Stimulated activated CD8-positive, alpha-beta memory T cell treated with anti-CD3 and anti-CD28 coated beads, Interleukin-12 subunit alpha, Interleukin-12 subunit beta, amount 100 ng/mL, for 4 hours (primary cell): ENCODE measurements around the gene CLVS2.

Experiments used
- DNase-seq: peaks from one replicate; pipeline ENCODE4 v3.0.0-alpha.2; 2020; ENCODE audit warnings: low read depth

CLVS2 gene

DNA sequence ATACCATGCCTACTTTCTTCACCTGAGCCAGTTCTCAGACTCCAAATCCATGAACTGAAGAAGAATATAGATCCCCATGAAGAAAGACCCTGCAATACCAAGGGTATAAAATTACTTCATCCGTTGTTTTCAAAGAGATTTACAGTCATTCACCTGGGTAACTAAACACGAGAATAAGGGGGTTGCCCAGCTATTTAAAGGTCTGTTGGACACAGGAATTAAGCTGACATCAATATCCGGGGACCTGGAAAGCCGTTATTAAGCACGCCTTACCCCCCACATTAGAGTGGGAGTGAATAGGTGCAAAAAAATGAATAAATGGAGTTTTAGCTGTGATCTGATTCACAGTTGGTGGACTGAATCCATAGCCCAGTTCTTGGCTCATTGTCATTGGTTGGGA, 28.9 kb downstream of the CLVS2 start:
- DNase-seq = no peak

- DNase-seq = no peak
Measured at GRCh38 chr6:123027408-123027807, 31.4 kb downstream of the CLVS2 start.

GRCh38 chr6:123028263-123028662, 32.2 kb downstream of the CLVS2 start:
- no peak for DNase-seq

DNA sequence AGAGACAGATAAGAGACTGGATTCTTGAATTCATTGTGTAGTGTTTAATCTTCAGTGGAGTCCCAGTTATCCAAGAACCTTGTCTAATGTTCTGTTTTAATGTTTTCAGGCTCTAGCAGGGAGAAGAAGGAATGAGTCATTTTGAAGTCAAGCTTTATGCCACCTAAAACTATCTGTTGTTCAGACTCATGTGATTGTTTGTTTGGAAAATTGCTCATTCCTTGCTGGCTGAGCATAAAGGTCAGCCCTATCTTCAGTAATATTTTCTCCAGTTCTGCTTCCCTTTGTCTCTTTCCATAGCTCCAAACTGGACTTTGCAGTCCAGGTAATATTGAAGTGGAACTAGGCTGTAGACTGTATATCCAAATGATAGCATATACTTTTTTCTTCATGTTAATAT, 34.2 kb downstream of the CLVS2 start:
- DNase-seq = no peak

DNA sequence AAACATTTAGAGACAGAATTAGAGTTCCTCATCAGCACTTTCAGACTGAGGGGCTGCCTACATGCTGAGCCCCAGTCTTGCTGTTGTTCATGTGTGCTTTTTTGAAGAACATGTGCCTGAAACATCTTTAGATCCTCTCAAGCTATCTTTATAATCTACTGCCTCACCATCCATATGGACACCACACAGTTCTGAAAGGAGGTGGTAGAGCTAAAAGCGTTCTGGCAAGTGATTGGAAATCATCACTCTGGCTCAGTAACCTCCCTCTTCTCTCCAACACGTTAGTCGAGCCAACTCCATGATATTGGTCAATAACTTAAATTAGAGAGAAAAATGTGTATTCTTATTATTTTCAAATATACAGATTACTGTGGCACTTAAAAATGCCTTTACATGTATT, 40.6 kb downstream of the CLVS2 start:
- no peak for DNase-seq

DNA sequence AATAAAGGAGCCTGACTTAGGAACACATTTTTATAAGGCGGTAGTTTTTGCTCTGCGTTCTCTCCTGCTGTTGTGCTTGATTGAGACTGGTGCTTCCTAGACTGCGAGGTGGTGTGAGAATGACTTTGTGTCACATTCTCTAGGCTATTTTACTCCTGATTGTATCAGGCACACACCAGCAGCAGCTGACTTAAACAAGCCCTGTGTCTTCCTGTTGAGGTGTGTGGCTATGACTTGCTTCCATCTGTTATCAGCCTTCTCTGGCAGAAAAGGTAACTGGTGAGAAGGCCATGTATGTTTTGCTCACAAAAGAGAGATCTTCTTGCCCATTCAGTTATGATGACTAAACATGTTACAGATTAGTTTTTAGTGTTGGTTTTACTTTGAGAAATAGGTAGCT, 43.4 kb downstream of the CLVS2 start:
- no peak for DNase-seq

DNA sequence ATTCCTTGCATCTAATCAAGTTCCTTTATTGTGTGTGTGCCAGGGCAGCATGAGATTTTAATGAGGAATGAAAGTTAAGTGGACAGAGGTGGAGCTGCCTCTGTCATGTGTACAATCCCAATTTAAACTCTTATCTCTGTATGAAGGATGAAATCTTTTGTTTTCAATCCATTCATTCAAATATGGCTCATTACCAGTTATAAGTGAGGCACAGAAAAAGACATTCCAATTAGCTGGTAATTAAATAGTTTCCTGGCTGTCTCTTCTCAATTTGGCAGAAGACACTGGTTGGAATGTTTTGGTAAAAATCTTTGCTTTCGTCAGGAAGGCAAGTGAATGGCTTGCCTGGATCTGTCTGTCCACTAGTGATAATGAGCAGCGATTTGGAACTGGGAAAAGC, 46.4 kb downstream of the CLVS2 start:
- no peak for DNase-seq

DNA sequence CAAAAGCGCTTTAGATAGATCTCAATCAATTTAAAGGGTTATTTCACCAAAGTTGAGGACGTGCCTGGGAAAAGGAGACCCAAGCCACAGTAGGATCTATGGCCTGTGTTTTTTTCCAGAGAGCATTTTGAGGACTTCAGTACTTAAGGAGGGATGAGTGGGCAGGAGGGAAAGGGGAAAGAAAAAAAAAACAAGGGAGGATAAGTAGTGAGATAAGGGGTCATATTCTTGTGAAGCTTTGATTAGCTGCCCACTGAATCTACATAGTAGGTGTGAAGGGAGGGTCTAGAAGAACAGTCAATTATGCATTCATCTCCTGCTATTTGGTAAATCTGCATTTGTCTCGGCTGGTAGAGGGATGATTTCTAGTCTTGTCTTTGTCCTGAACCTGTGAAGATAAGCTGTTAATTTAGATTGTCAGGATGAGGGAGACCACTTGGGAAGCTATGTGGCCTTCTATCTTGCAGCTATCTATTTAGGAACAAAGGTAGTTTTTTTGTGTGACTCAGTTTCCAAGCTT, 48.4 kb downstream of the CLVS2 start:
- no peak for DNase-seq

GRCh38 chr6:123053602-123054225, 57.7 kb downstream of the CLVS2 start:
- no peak for DNase-seq

- DNase-seq = no peak
Measured at GRCh38 chr6:123055256-123055655, 59.2 kb downstream of the CLVS2 start.

- no peak for DNase-seq
Measured at GRCh38 chr6:123062670-123063069, 66.6 kb downstream of the CLVS2 start.

DNA sequence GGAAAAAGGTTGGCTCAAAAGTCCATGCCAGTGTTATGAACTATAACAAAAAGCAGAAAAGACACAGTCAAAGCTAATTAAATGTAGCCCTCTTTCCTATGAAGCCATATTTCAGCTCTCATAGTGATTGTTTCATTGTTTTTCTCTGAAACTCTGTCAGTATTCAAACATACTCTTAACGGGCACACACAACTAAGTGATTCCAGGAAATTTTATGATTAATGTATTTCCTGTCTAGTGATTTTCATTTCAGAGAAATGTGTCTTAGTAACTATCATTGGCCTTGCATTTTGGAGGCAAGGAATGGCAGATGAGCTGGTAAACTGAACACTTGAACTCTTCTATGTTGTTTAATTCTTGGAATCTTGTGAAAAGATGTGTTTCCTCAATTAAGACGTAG, 68.0 kb downstream of the CLVS2 start:
- DNase-seq = no peak

GRCh38 chr6:123074616-123075015, 78.6 kb downstream of the CLVS2 start:
- DNase-seq = no peak

DNA sequence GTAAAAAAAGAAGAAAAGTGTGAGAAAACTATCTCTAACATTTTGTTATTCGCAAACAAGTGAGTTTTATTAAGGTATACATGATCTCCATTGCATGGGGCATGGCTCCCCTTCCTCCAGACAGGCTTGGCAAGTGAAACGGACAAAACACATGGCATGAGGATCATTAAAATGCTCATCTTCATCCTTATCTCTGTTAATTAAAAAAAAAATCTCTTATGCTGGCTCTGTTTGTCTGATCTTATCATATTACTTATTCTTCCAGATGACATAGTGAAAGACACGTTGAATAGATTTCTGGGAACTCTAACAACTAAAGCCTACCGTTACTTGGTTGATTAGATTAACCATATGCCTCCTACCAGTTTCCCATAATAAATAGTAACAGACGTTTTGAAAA, 89.4 kb downstream of the CLVS2 start:
- no peak for DNase-seq

DNA sequence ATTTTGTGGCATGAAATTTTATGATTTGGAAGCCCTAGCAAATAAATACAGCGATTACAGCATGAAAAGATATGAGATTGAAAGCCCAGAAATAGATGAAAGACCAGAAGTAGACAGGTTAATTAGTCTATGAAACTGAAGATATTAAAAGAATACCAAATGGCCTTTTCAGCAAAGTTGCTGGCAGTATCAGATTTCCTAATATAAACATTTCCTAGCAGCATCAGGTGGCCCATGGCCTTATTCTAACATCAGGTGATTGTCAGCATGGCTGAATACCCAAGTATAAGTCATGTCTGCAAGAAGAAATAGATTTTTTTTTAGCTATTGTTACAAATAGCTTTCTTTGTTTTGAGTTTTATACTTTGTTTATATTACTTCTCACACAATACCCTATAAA, 93.2 kb downstream of the CLVS2 start:
- no peak for DNase-seq

GRCh38 chr6:123091091-123091895, 95.3 kb downstream of the CLVS2 start:
- no peak for DNase-seq

- DNase-seq = no peak
Measured at GRCh38 chr6:123091896-123092271, 95.8 kb downstream of the CLVS2 start.

DNA sequence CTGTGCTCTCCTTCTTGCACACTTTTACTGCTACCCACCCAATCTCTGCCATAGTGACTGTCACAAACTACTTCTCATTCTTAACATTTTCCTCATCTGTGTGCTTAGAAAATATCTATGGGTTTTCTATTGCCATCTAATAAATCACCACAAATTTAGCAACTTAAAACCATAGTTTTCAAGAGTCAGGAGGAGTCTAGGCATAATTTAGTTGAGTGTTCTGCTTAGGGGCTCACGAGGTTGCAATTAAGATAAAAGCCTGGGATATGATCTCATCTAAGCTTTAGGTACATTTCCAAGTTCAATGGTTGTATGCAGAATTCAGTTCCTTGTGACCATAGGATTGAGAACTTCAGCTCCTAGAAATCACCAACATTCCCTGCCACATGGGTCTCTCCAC, 98.8 kb downstream of the CLVS2 start:
- no peak for DNase-seq

DNA sequence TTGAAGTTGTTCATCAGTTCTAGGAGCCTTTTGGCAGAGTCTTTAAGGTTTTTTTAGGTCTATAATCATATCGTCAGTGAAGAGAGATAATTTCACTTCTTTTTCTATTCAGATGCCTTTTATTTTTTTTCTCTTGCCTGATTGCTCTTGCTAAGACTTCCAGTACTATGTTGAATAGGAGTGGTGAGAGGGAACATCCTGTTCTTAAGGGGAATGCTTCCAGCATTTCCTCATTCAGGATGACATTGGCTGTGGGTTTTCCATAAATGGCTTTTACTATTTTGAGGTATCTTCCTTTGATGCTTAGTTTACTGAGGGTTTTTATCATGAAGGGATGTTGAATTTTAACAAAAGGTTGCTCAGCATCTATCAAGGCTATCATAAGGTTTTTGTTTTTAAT, 109.5 kb downstream of the CLVS2 start:
- DNase-seq = no peak

- no peak for DNase-seq
Measured at GRCh38 chr6:123116370-123116769, 120.3 kb downstream of the CLVS2 start.

- no peak for DNase-seq
Measured at GRCh38 chr6:123117145-123117908, 121.3 kb downstream of the CLVS2 start.

GRCh38 chr6:123118811-123119210, 122.8 kb downstream of the CLVS2 start:
- DNase-seq = no peak
